Kidney (tissue), 14 donors: ENCODE measurements around the gene THPO. TPM values are rescaled to one million over a fixed set of nuclear protein-coding genes. Genes with fewer than 3 reads are reported as not detected.
"Not testable (repeated sequence)": the region's sequence is repeated elsewhere in the genome, so short reads cannot be mapped to it uniquely, and the experiment has no call there.

Source experiments
- DNase-seq, 5 donors: peaks; one replicate each; pipeline ENCODE4 v3.0.0-alpha.2; 2013 to 2020
- FAIRE-seq: peaks from 2 replicates; lab custom pipeline; 2012; peaks lifted over from hg19 to GRCh38; lab: Jason Lieb, UNC
- H3K27ac ChIP-seq, 2 donors: one replicate each; pipeline ENCODE4 v1.7.0; 2013; ENCODE audit warnings: low read depth in 2 of 2, low read length in 2 of 2, inconsistent platforms in 1 of 2
- H3K27me3 ChIP-seq: one replicate; pipeline ENCODE4 v1.7.1; 2013; ENCODE audit warnings: low read length, inconsistent platforms; ENCODE audit not compliant: control insufficient read depth, insufficient read depth
- H3K36me3 ChIP-seq, 3 donors: one replicate each; pipeline versions ENCODE4 v1.7.0 to v1.7.1; 2013; ENCODE audit warnings: low read length in 3 of 3, control low read depth in 1 of 3, inconsistent platforms in 1 of 3; ENCODE audit not compliant: insufficient read depth in 3 of 3, control insufficient read depth in 2 of 3
- H3K4me1 ChIP-seq, 3 donors: one replicate each; pipeline versions ENCODE4 v1.7.0 to v1.7.1; 2013; ENCODE audit warnings: low read length in 3 of 3, inconsistent platforms in 1 of 3, low read depth in 1 of 3; ENCODE audit not compliant: control insufficient read depth in 2 of 3, insufficient read depth in 2 of 3
- H3K4me3 ChIP-seq, 3 donors: one replicate each; pipeline versions ENCODE4 v1.7.0 to v1.8.1; 2013; ENCODE audit warnings: low read length in 3 of 3, control low read depth in 1 of 3, inconsistent platforms in 1 of 3
- H3K9ac ChIP-seq, 3 donors: one replicate each; pipeline versions ENCODE4 v1.7.0 to v1.7.1; 2013; ENCODE audit warnings: low read length in 3 of 3, control low read depth in 1 of 3, inconsistent platforms in 1 of 3
- H3K9me3 ChIP-seq, 3 donors: one replicate each; pipeline versions ENCODE4 v1.7.0 to v1.7.1; 2013; ENCODE audit warnings: low read length in 3 of 3, control low read depth in 1 of 3, inconsistent platforms in 1 of 3; ENCODE audit not compliant: control insufficient read depth in 2 of 3, insufficient read depth in 1 of 3
- CTCF ChIP-seq: IDR thresholded peaks from 3 replicates; pipeline ENCODE4 v1.5.1; 2012; ENCODE audit warnings: mild to moderate bottlenecking, moderate library complexity, borderline replicate concordance; ENCODE audit not compliant: insufficient read depth; ENCODE audit errors: extremely low read depth
- intact Hi-C: fragments of 100-400 bp; cut with DNase I; formaldehyde crosslinking; loops from one replicate; pipeline ENCODE4 v1.11.1; 2022
- polyA plus RNA-seq: library from polyadenylated mRNA; stranded (reverse); fragments of 350-450 nt; fragmentation: Illumina TruSeq; extraction: RNeasy Lipid Tissue Mini Kit (QIAGEN cat#74804); gene quantifications from one replicate; pipeline ENCODE4 v1.2.3, GENCODE V29; 2014; ENCODE audit warnings: low read depth, low replicate concordance; ENCODE audit not compliant: insufficient read depth
- total RNA-seq: library from RNA; stranded (reverse); fragmentation: NEBNext Ultra II Directional; extraction: Animal tissue kit (Norgen Biotek cat#: 25700); gene quantifications from one replicate; pipeline ENCODE4 v1.2.1, GENCODE V29; 2021
- donor health status: control.
- donor health status: control.
- donor health status: control.
- donor health status: control.
- donor health status: control.
- donor health status: DM: yes; HTN: yes; CAD: no.
- donor health status: Normal renal cell carcinoma (clear cell type).

THPO gene
- total and polyA plus RNA-seq, 2 donors from 2014 or later: 0.85 to 5.7 TPM

- H3K4me3 ChIP-seq: no peak overlapping the region
- intact Hi-C loops: no loop called here
- peaks cover 2 to 6% (median 6%) of the 10 kb centered on the region in 3 donors for H3K36me3 ChIP-seq
- no peaks in the 10 kb centered on the region for H3K27me3 ChIP-seq
- DNase-seq (peak in 1 of 5 donors; percentile 88), FAIRE-seq (no peak)
- no peak for TF ChIP-seq CTCF
- H3K9ac ChIP-seq: no peak overlapping the region
- no peak overlapping the region for H3K27ac ChIP-seq
- no peaks in the 10 kb centered on the region for H3K9me3 ChIP-seq
- peaks cover 0 to 21% (median 6%) of the 10 kb centered on the region in 3 donors for H3K4me1 ChIP-seq
These were observed 36.1 kb downstream of the THPO start for GRCh38 chr3:184341925-184342324.

GRCh38 chr3:184339451-184340135 lies 38.4 kb downstream of the THPO start:
- FAIRE-seq, H3K27ac ChIP-seq, H3K27me3 ChIP-seq, intact Hi-C loops, H3K4me3 ChIP-seq, H3K9me3 ChIP-seq, H3K9ac ChIP-seq, DNase-seq: not testable (repeated sequence)
- H3K36me3 ChIP-seq: peaks cover 2 to 14% (median 7%) of the 10 kb centered on the region in 3 donors
- H3K4me1 ChIP-seq: peaks cover 0 to 29% (median 11%) of the 10 kb centered on the region in 3 donors

- TF ChIP-seq CTCF: no peak
- Histone ChIP-seq H3K9me3 (no peaks in the 10 kb centered on the region), H3K9ac (peak overlapping the region in 1 of 3 donors; percentile 44), H3K27ac (peak overlapping the region; percentile 65 to 74), H3K4me3 (peak overlapping the region in 1 of 3 donors; percentile 39), H3K27me3 (no peaks in the 10 kb centered on the region), H3K4me1 (peaks cover 0 to 29% (median 11%) of the 10 kb centered on the region in 3 donors), H3K36me3 (peaks cover 6 to 19% (median 7%) of the 10 kb centered on the region in 3 donors)
- DNase-seq: no peak
- intact Hi-C loops: no loop called here
- no peak for FAIRE-seq
These were observed 39.0 kb downstream of the THPO start for GRCh38 chr3:184339001-184339400.

- no peaks in the 10 kb centered on the region for H3K27me3 ChIP-seq
- intact Hi-C loops: no loop called here
- H3K4me3 ChIP-seq: peak overlapping the region in 2 of 3 donors; percentile 10 to 39
- H3K36me3 ChIP-seq: peaks cover 7 to 24% (median 12%) of the 10 kb centered on the region in 3 donors
- FAIRE-seq: no peak
- H3K9ac ChIP-seq: peak overlapping the region in 1 of 3 donors; percentile 78
- TF ChIP-seq CTCF: no peak
- peaks cover 0 to 29% (median 11%) of the 10 kb centered on the region in 3 donors for H3K4me1 ChIP-seq
- no peaks in the 10 kb centered on the region for H3K9me3 ChIP-seq
- peak; percentile 89 to 95 (median 92) for DNase-seq
- peak overlapping the region; percentile 93 to 95 for H3K27ac ChIP-seq
These were observed 39.5 kb downstream of the THPO start for GRCh38 chr3:184338511-184338945.
